OCI-LY3 (cell line): ENCODE measurements around the gene FNIP1.
"Not testable (repeated sequence)": the region's sequence is repeated elsewhere in the genome, so short reads cannot be mapped to it uniquely, and the experiment has no call there.

Experiments used
- H2AFZ ChIP-seq: fragments of 200-600, 300-600 bp; shearing (Covaris generic); 2 replicates; pipeline ENCODE4 v1.6.0; 2014; ENCODE audit warnings: antibody characterized with exemption, low read depth, low read length
- H3K27ac ChIP-seq: fragments of 200-600, 300-600 bp; sonication (generic); 2 replicates; pipeline ENCODE4 v1.5.1; 2014; ENCODE audit warnings: mild to moderate bottlenecking, low read length, moderate library complexity, mixed read lengths
- H3K27me3 ChIP-seq: fragments of 200-600, 300-600 bp; sonication (generic); 2 replicates; pipeline ENCODE4 v1.6.1; 2014; ENCODE audit warnings: low read depth, low read length, mixed read lengths
- H3K36me3 ChIP-seq: fragments of 200-600, 300-600 bp; sonication (generic); replicated peaks from 2 replicates; pipeline ENCODE3; 2014; ENCODE audit warnings: low read depth, low read length, mixed read lengths
- H3K4me1 ChIP-seq: fragments of 300-600, 200-600 bp; sonication (generic); 2 replicates; pipeline ENCODE4 v1.6.1; 2014; ENCODE audit warnings: low read length, mixed read lengths
- H3K4me2 ChIP-seq: fragments of 200-600, 300-600 bp; sonication (generic); 2 replicates; pipeline ENCODE4 v1.6.1; 2014; ENCODE audit warnings: low read length, mixed read lengths
- H3K4me3 ChIP-seq: fragments of 300-600, 200-600 bp; sonication (generic); 2 replicates; pipeline ENCODE4 v1.5.1; 2014; ENCODE audit warnings: antibody characterized with exemption, mild to moderate bottlenecking, low read length, moderate library complexity
- H3K79me2 ChIP-seq: fragments of 300-600, 200-600 bp; shearing (Covaris generic); 2 replicates; pipeline ENCODE4 v1.6.1; 2014; ENCODE audit warnings: mild to moderate bottlenecking, low read length, mixed read lengths
- H3K9ac ChIP-seq: fragments of 300-600, 200-600 bp; shearing (Covaris generic); 2 replicates; pipeline ENCODE4 v1.6.0; 2014; ENCODE audit warnings: mild to moderate bottlenecking, low read length, moderate library complexity
- H3K9me3 ChIP-seq: fragments of 200-600, 300-600 bp; shearing (Covaris generic); 2 replicates; pipeline ENCODE4 v1.6.1; 2014; ENCODE audit warnings: low read length, mixed read lengths; ENCODE audit not compliant: insufficient read depth
- H4K20me1 ChIP-seq: fragments of 200-600, 300-600 bp; sonication (generic); 2 replicates; pipeline ENCODE4 v1.6.1; 2016; ENCODE audit warnings: low read length, mixed read lengths; ENCODE audit not compliant: insufficient read depth
- EZH2phosphoT487 ChIP-seq: fragments of 200-600 bp; shearing (Covaris generic); IDR thresholded peaks from 2 replicates; pipeline ENCODE4 v1.6.1; 2018; ENCODE audit warnings: antibody characterized with exemption, mixed run types, low read depth
- TF ChIP-seq, protein P1 (sequence below): fragments of 200-600, 300-600 bp; sonication (generic); IDR thresholded peaks from 2 replicates; pipeline ENCODE4 v1.5.1; 2014; ENCODE audit warnings: antibody characterized with exemption, low read length, low read depth

Gene FNIP1

DNA sequence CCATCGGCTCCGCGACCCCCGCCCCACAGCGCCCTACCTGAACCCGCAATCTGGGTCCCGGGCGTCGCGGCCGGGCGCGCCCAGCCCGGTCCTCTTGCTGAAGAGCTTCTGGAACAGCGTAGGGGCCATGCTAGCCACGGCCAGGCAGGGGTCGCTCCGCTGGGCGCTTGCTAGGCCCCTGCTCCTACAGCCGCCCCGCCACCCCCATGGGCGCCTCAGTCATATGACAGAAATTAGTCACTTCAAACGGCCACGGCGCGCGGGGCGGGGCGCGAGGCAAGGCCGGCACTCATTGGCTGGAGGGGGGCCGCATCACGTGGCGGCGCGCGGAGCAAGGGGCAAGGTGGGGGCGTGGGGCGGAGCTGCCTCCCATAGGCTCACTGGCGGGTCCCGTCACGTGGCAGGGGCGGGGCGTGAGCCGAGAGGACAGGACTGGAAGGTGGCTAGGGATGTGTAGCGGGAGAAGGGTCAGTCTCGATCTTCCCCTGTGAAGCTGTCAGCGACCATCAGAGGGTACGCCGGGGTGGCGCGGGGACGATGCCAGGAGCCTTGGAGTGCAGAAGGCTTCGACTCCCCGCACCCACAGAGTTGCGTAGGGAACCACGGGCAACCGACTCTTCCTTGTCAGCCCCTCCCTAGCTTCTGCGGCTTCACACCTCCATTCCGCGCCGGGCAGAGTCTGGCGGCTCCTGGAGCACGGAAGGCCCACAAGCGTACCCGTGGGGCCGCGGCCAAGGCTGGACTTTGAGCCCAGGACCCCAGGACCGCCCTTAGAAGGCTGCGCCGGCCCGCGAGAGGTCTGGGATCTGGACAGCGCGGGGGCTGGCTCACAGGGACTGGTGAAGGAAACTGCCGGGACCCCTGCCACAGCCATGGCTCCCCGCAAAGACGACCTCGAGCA lies at the start of gene FNIP1:
Gene FNIP1 (minus strand): TSS at position 225 of the 901 bp plus-strand sequence. CDS start 96 bp downstream, at position 129.
- TF ChIP-seq EZH2phosphoT487: no peak
- TF ChIP-seq, protein P1, sequence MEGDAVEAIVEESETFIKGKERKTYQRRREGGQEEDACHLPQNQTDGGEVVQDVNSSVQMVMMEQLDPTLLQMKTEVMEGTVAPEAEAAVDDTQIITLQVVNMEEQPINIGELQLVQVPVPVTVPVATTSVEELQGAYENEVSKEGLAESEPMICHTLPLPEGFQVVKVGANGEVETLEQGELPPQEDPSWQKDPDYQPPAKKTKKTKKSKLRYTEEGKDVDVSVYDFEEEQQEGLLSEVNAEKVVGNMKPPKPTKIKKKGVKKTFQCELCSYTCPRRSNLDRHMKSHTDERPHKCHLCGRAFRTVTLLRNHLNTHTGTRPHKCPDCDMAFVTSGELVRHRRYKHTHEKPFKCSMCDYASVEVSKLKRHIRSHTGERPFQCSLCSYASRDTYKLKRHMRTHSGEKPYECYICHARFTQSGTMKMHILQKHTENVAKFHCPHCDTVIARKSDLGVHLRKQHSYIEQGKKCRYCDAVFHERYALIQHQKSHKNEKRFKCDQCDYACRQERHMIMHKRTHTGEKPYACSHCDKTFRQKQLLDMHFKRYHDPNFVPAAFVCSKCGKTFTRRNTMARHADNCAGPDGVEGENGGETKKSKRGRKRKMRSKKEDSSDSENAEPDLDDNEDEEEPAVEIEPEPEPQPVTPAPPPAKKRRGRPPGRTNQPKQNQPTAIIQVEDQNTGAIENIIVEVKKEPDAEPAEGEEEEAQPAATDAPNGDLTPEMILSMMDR: no peak
- H3K9ac ChIP-seq: peak within 1 kb of the TSS; percentile 96
- H3K4me2 ChIP-seq: peak within 1 kb of the TSS; percentile 97
- H3K27ac ChIP-seq: peak within 1 kb of the TSS; percentile 69
- H4K20me1 ChIP-seq: peaks cover 30% of the 10 kb centered on the region
- H3K36me3 ChIP-seq: peaks cover 4% of the 10 kb centered on the region
- peak within 1 kb of the TSS; percentile 82 for H2AFZ ChIP-seq
- H3K79me2 ChIP-seq: peaks cover 45% of the 10 kb centered on the region
- peak within 1 kb of the TSS; percentile 97 for H3K4me3 ChIP-seq
- peaks cover 14% of the 10 kb centered on the region for H3K4me1 ChIP-seq
- no peaks in the 10 kb centered on the region for H3K9me3 ChIP-seq
- no peaks in the 10 kb centered on the region for H3K27me3 ChIP-seq

GRCh38 chr5:131846536-131846935 lies 49.7 kb upstream of the FNIP1 start:
- H3K27ac ChIP-seq: no peak overlapping the region
- H3K4me3 ChIP-seq: no peak overlapping the region
- H3K9me3 ChIP-seq: peaks cover 6% of the 10 kb centered on the region; the same call in 1 of the 2 replicates
- no peak overlapping the region for H3K9ac ChIP-seq
- no peaks in the 10 kb centered on the region for H3K27me3 ChIP-seq
- H2AFZ ChIP-seq: no peak overlapping the region
- H3K4me2 ChIP-seq: no peak overlapping the region
- TF ChIP-seq, protein P1: no peak
- TF ChIP-seq EZH2phosphoT487: no peak
- no peaks in the 10 kb centered on the region for H4K20me1 ChIP-seq
- no peaks in the 10 kb centered on the region for H3K36me3 ChIP-seq
- no peaks in the 10 kb centered on the region for H3K79me2 ChIP-seq
- peaks cover 5% of the 10 kb centered on the region for H3K4me1 ChIP-seq

DNA sequence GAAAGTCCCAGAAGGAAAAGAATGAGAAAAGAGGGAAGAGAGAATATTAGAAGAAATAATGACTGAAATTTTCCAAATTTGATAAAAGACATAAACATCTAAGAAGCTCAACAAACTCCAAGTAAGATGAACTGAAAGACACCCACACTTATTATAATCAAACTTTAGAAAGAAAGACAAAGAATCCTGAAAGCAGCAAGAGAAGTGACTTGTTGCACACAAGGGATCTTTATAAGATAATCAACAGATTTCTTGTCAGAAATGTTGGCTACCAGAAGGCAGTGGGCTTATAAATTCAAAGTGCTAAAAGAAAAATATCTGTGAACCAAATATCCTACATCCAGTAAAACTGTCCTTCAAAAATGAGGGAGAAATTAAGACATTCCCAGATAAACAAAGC lies 49.0 kb upstream of the FNIP1 start:
- Histone ChIP-seq H3K9me3 (peaks cover 6% of the 10 kb centered on the region; the same call in 1 of the 2 replicates), H3K79me2 (no peaks in the 10 kb centered on the region), H3K9ac (no peak overlapping the region), H3K4me1 (peaks cover 5% of the 10 kb centered on the region), H2AFZ (no peak overlapping the region), H3K27ac (no peak overlapping the region), H3K27me3 (no peaks in the 10 kb centered on the region), H3K4me2 (no peak overlapping the region), H3K4me3 (no peak overlapping the region), H3K36me3 (no peaks in the 10 kb centered on the region), H4K20me1 (no peaks in the 10 kb centered on the region)
- TF ChIP-seq EZH2phosphoT487: no peak
- TF ChIP-seq, protein P1: no peak

DNA sequence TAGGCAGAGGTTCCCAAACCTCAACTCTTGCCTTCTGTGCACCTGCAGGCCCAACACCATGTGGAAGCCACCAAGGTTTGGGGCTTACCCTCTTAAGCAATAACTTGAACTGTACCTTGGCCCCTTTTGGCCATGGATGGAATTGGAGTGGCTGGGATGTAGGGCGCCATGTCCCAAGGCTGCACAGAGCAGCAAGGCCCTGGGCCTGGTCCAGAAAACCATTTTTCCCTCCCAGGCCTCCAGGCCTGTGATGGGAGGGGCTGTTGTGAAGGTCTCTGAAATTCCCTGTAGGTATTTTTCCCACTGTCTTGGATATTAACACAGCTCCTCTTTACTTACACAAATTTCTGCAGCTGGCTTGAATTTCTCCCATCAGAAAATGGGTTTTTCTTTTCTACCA lies 46.2 kb upstream of the FNIP1 start:
- not testable (repeated sequence) for H3K27me3 ChIP-seq, H3K4me1 ChIP-seq, H3K4me2 ChIP-seq, H3K27ac ChIP-seq, H2AFZ ChIP-seq, H4K20me1 ChIP-seq, H3K4me3 ChIP-seq, H3K36me3 ChIP-seq, H3K9ac ChIP-seq, H3K9me3 ChIP-seq, H3K79me2 ChIP-seq

GRCh38 chr5:131832702-131833101 lies 35.9 kb upstream of the FNIP1 start:
- H3K36me3 ChIP-seq, H3K27me3 ChIP-seq, H4K20me1 ChIP-seq, H3K4me2 ChIP-seq, H3K4me1 ChIP-seq, H3K4me3 ChIP-seq, H3K9ac ChIP-seq, H3K27ac ChIP-seq, H3K9me3 ChIP-seq, H2AFZ ChIP-seq, H3K79me2 ChIP-seq: not testable (repeated sequence)
